ENCODE measurements around the gene PTGS2. TPM values are rescaled to one million over a fixed set of nuclear protein-coding genes. Genes with fewer than 3 reads are reported as not detected.

Gene PTGS2
- total and polyA plus RNA-seq, 9 of the 15 experiments (the other 6 are each of a cell fraction or from before 2014, with no cell fraction given), result 0.01 TPM; not detected in 8

GRCh38 chr1:186633116-186633515 is 47.1 kb downstream of the PTGS2 start:
- Histone ChIP-seq H3K9ac (ENCODE audit: insufficient read depth in 1 of 2, low read depth in 2 of 2, low read length in 2 of 2) (no peak overlapping the region), H3K27me3 (ENCODE audit: control insufficient read depth in 2 of 2, insufficient read depth in 2 of 2, low read length in 2 of 2) (no peaks in the 10 kb centered on the region), H3K4me1 (replicated peaks in 1 of 2; ENCODE audit: control insufficient read depth in 2 of 2, insufficient read depth in 2 of 2, low read length in 2 of 2) (no peaks in the 10 kb centered on the region), H3K36me3 (ENCODE audit: control insufficient read depth, insufficient read depth, low read length) (no peaks in the 10 kb centered on the region), H3K9me3 (replicated peaks; ENCODE audit: control insufficient read depth, insufficient read depth, low read depth, low read length) (no peaks in the 10 kb centered on the region), H3K27ac (ENCODE audit: extremely low read depth, low read depth, low read length) (no peak overlapping the region), H3K4me2 (ENCODE audit: insufficient read depth, low read length) (no peak overlapping the region), H2AFZ (ENCODE audit: low read depth, low read length) (no peak overlapping the region), H3K4me3 (no peak overlapping the region), H3K9me1 (ENCODE audit: control insufficient read depth, insufficient read depth, low read length) (no peaks in the 10 kb centered on the region), H3K79me2 (ENCODE audit: control insufficient read depth, insufficient read depth, low read length) (no peaks in the 10 kb centered on the region), H4K20me1 (replicated peaks; ENCODE audit: control insufficient read depth, insufficient read depth, low read length) (no peaks in the 10 kb centered on the region)
- in situ Hi-C loops (cut with MboI), result no loop called here
- intact Hi-C loops (cut with micrococcal nuclease), result no loop called here
- ChIA-PET POLR2A (interaction anchor here (1.0 kb wide), 1 partner anchor 9 kb away, joined by 3 read pairs; no protein-coding TSS in a partner anchor), CTCF (ENCODE audit: low intra/inter-chr PET ratio) (no interaction called here)
- ATAC-seq (no peak), DNase-seq (ENCODE audit: extremely low read depth in 1 of 4, low spot score in 3 of 4) (no peak), FAIRE-seq (no peak)
- WGBS (ENCODE audit: insufficient coverage, low coverage, missing lambda C conversion rate), result 0% methylated on average over 1 of the region's 1 CpG
- TF ChIP-seq RFX1 (IDR thresholded peaks at IDR 0.05) (no peak), ZKSCAN8 (CRISPR knock-in tag; IDR thresholded peaks at IDR 0.05) (no peak), NELFE (IDR thresholded peaks at IDR 0.05; ENCODE audit: insufficient read depth, insufficient read length) (no peak), ZNF184 (CRISPR knock-in tag; IDR thresholded peaks at IDR 0.05) (no peak), CHD7 (IDR thresholded peaks at IDR 0.05; ENCODE audit: low read depth, low read length) (no peak)
- BruUV-seq (replicated peaks), result no TSS peak
